K562 (cell line): ENCODE measurements around the gene PTPRU. TPM values are rescaled to one million over a fixed set of nuclear protein-coding genes. Genes with fewer than 3 reads are reported as not detected.

Experiments
- ATAC-seq: fragments of 200-7000 bp; cut with Tn5 transposase; 3 replicates; pipeline ENCODE4 v1.9.1; 2020; ENCODE audit warnings: moderate library complexity
- BruUV-seq: library from RNA; stranded (reverse); fragments of 400-500 nt; replicated peaks from 2 replicates; lab custom pipeline; 2021; lab: Mats Ljungman, UMichigan
- CTCF ChIA-PET: fragments of 300-600 bp; formaldehyde crosslinking; extraction: SDS; loops from one replicate; lab custom pipeline; 2021; ENCODE audit warnings: low intra/inter-chr PET ratio; lab: Yijun Ruan, JAX
- POLR2A ChIA-PET: fragments of 300-600, 350-650 bp; sonication (Branson Sonifier 250); formaldehyde crosslinking; extraction: SDS; loops from one replicate; lab custom pipeline; 2021; ENCODE audit warnings: antibody characterized with exemption, inconsistent platforms; lab: Yijun Ruan, JAX
- DNase-seq, 4 experiments: peaks; one replicate each; pipeline versions ENCODE4 v3.0.0 to v3.0.0-alpha.2; 2011 to 2018; ENCODE audit warnings: low spot score in 3 of 4, mixed read lengths in 3 of 4; ENCODE audit errors: extremely low read depth in 1 of 4
- FAIRE-seq: peaks from 2 replicates; lab custom pipeline; 2011; peaks lifted over from hg19 to GRCh38; lab: Jason Lieb, UNC
- H2AFZ ChIP-seq: 2 replicates; pipeline ENCODE4 v1.6.0; 2011; ENCODE audit warnings: low read depth, low read length, control low read depth, inconsistent platforms
- H3K27ac ChIP-seq: fragments of 200-600 bp; 3 replicates; pipeline ENCODE4 v1.8.0; 2011; ENCODE audit warnings: low read depth, mild to moderate bottlenecking, control low read depth, inconsistent platforms, low read length, moderate library complexity, mixed read lengths; ENCODE audit errors: extremely low read depth
- H3K27me3 ChIP-seq, 2 experiments: fragments of 300-600 bp in 1 of 2; 2 replicates in 1 of 2; 3 replicates in 1 of 2; pipeline versions ENCODE4 v1.6.0 to v1.8.0; 2011; ENCODE audit warnings: inconsistent platforms in 2 of 2, low read length in 2 of 2, mild to moderate bottlenecking in 1 of 2, mixed read lengths in 1 of 2, moderate library complexity in 1 of 2; ENCODE audit not compliant: control insufficient read depth in 2 of 2, insufficient read depth in 2 of 2
- H3K36me3 ChIP-seq: fragments of 300-600 bp; 3 replicates; pipeline ENCODE4 v1.8.0; 2011; ENCODE audit warnings: mild to moderate bottlenecking, low read length, inconsistent platforms; ENCODE audit not compliant: control insufficient read depth, insufficient read depth
- H3K4me1 ChIP-seq, 2 experiments: fragments of 200-600 bp in 1 of 2; replicated peaks in 1 of 2; 2 replicates in 1 of 2; 3 replicates in 1 of 2; pipeline versions ENCODE4 v1.5.1 to v1.8.0; 2011; ENCODE audit warnings: inconsistent platforms in 2 of 2, low read length in 2 of 2, mild to moderate bottlenecking in 1 of 2, mixed read lengths in 1 of 2, moderate library complexity in 1 of 2; ENCODE audit not compliant: control insufficient read depth in 2 of 2, insufficient read depth in 2 of 2
- H3K4me2 ChIP-seq: 2 replicates; pipeline ENCODE4 v1.6.1; 2011; ENCODE audit warnings: low read length, control low read depth, inconsistent platforms, mixed read lengths; ENCODE audit not compliant: insufficient read depth
- H3K4me3 ChIP-seq: fragments of 200-600 bp; sonication (generic), shearing (Covaris generic); 2 replicates; pipeline ENCODE4 v1.5.1; 2016; ENCODE audit warnings: control low read depth, inconsistent platforms
- H3K79me2 ChIP-seq: fragments of 200-600 bp; 3 replicates; pipeline ENCODE4 v1.8.0; 2011; ENCODE audit warnings: low read length, inconsistent platforms; ENCODE audit not compliant: control insufficient read depth, insufficient read depth
- H3K9ac ChIP-seq, 2 experiments: 2 replicates each; pipeline versions ENCODE4 v1.6.0 to v1.6.1; 2011; ENCODE audit warnings: low read depth in 2 of 2, low read length in 2 of 2, control low read depth in 1 of 2, inconsistent platforms in 1 of 2, mild to moderate bottlenecking in 1 of 2, mixed read lengths in 1 of 2; ENCODE audit not compliant: insufficient read depth in 1 of 2
- H3K9me1 ChIP-seq: one replicate; pipeline ENCODE4 v1.6.0; 2011; ENCODE audit warnings: inconsistent platforms, mild to moderate bottlenecking, low read length, moderate library complexity; ENCODE audit not compliant: control insufficient read depth, insufficient read depth
- H3K9me3 ChIP-seq: replicated peaks from 2 replicates; pipeline ENCODE4 v1.5.1; 2011; ENCODE audit warnings: low read depth, low read length, inconsistent platforms; ENCODE audit not compliant: control insufficient read depth, insufficient read depth
- H4K20me1 ChIP-seq: replicated peaks from 2 replicates; pipeline ENCODE4 v1.6.1; 2011; ENCODE audit warnings: low read length, inconsistent platforms, mixed read lengths; ENCODE audit not compliant: control insufficient read depth, insufficient read depth
- BDP1 ChIP-seq: IDR thresholded peaks from 3 replicates; pipeline ENCODE4 v1.6.1; 2011; ENCODE audit not compliant: insufficient read length, insufficient read depth
- BRD9 ChIP-seq: fragments of 450-650 bp; IDR thresholded peaks from 2 replicates; pipeline ENCODE4 v1.6.1; 2018; ENCODE audit warnings: low read depth; ENCODE audit not compliant: partially characterized antibody
- ELF4 ChIP-seq: fragments of 450-650 bp; formaldehyde crosslinking; IDR thresholded peaks from 2 replicates; pipeline ENCODE4 v1.4.0; 2022; ENCODE audit warnings: missing genetic modification characterization
- ETV1 ChIP-seq: fragments of 450-650 bp; conservative IDR thresholded peaks from 2 replicates; pipeline ENCODE4 v1.6.1; 2016; ENCODE audit warnings: missing genetic modification characterization, control low read depth, low read depth, missing compliant biosample characterization
- FOSL1 ChIP-seq: fragments of 200-800 bp; sonication (Bioruptor generic); conservative IDR thresholded peaks from 2 replicates; pipeline ENCODE4 v1.6.1; 2016; ENCODE audit warnings: missing genetic modification characterization, missing compliant biosample characterization
- KDM5B ChIP-seq: fragments of 200-600 bp; sonication (generic); IDR thresholded peaks from 2 replicates; pipeline ENCODE4 v1.6.1; 2012; ENCODE audit warnings: low read depth, mild to moderate bottlenecking, moderate library complexity, low read length, control low read depth, inconsistent platforms; ENCODE audit not compliant: insufficient replicate concordance
- LCOR ChIP-seq: sonication (generic); formaldehyde crosslinking; IDR thresholded peaks from 2 replicates; pipeline ENCODE4 v1.8.0; 2022; ENCODE audit warnings: mild to moderate bottlenecking, missing genetic modification reagents
- SAP30 ChIP-seq: fragments of 200-600 bp; sonication (generic); IDR thresholded peaks from 2 replicates; pipeline ENCODE4 v1.6.1; 2012; ENCODE audit warnings: borderline replicate concordance, low read depth, mild to moderate bottlenecking, moderate library complexity, low read length, control low read depth, inconsistent platforms; ENCODE audit not compliant: insufficient read depth, poor library complexity, severe bottlenecking
- SRSF7 ChIP-seq: fragments of 200-400 bp; formaldehyde crosslinking; optimal IDR thresholded peaks from 2 replicates; pipeline ENCODE3; 2017; ENCODE audit warnings: mild to moderate bottlenecking, low read depth, low read length
- YY1 ChIP-seq, 3 experiments: IDR thresholded peaks; 2 replicates each; pipeline ENCODE4 v1.6.1; 2011; ENCODE audit warnings: low read length in 2 of 3, mild to moderate bottlenecking in 2 of 3, moderate library complexity in 2 of 3, borderline replicate concordance in 1 of 3, control low read depth in 1 of 3, low read depth in 1 of 3; ENCODE audit not compliant: insufficient read depth in 3 of 3, insufficient replicate concordance in 2 of 3, control insufficient read depth in 1 of 3, insufficient read length in 1 of 3; ENCODE audit errors: extremely low read depth in 1 of 3
- ZNF561 ChIP-seq: fragments of 450-650 bp; formaldehyde crosslinking; conservative IDR thresholded peaks from 2 replicates; pipeline ENCODE4 v1.4.0; 2020; ENCODE audit warnings: mild to moderate bottlenecking, moderate library complexity
- ZNF75A ChIP-seq: fragments of 450-650 bp; formaldehyde crosslinking; IDR thresholded peaks from 2 replicates; pipeline ENCODE4 v1.4.0; 2020; ENCODE audit warnings: mild to moderate bottlenecking
- WGBS: fragments of 100-300 bp; shearing (Covaris generic); methylation state at CpG from one replicate; pipeline ENCODE4 v1.1.6; 2016; ENCODE audit warnings: low coverage, mixed read lengths; ENCODE audit not compliant: insufficient coverage; ENCODE audit errors: missing lambda C conversion rate; 5-methylcytosine and 5-hydroxymethylcytosine counted together
- in situ Hi-C: fragments of 300-500 bp; cut with MboI; formaldehyde crosslinking; loops from 4 replicates; pipeline ENCODE4 v1.15.0; 2018; ENCODE audit warnings: inconsistent platforms, mixed read lengths
- intact Hi-C: fragments of 100-400 bp; cut with micrococcal nuclease; formaldehyde crosslinking; loops from 2 replicates; pipeline ENCODE4 v1.14.2; 2022
- polyA plus RNA-seq, 8 experiments: library from polyadenylated mRNA; depleted of rRNA in 4 of 8; stranded (reverse) in 5 of 8; unstranded in 3 of 8; fragments of >200 nt; fragmentation: Nextera tagmentation in 2 of 8; fragmentation: Illumina TruSeq in 1 of 8; extraction: Ambion mirVana in 2 of 8; extraction: Trizol in 1 of 8; gene quantifications; 2 replicates each; pipeline versions ENCODE4 v1.2.1 to v1.2.3, GENCODE V29; 2011 to 2014; ENCODE audit warnings: inconsistent platforms in 1 of 8, missing spikeins in 1 of 8
- total RNA-seq, 7 experiments: library from RNA; depleted of rRNA in 6 of 7; stranded (reverse); fragments of >200 nt in 6 of 7; fragmentation: Illumina TruSeq in 2 of 7; extraction: Trizol in 2 of 7; gene quantifications; 2 replicates each; pipeline versions ENCODE4 v1.2.1 to v1.2.3, GENCODE V29; 2011 to 2021; ENCODE audit warnings: low replicate concordance in 1 of 7

Gene PTPRU
- total and polyA plus RNA-seq, 9 of the 15 experiments (the other 6 are each of a cell fraction or from before 2014, with no cell fraction given): 0.01 to 2.9 (median 1.0) TPM

DNA sequence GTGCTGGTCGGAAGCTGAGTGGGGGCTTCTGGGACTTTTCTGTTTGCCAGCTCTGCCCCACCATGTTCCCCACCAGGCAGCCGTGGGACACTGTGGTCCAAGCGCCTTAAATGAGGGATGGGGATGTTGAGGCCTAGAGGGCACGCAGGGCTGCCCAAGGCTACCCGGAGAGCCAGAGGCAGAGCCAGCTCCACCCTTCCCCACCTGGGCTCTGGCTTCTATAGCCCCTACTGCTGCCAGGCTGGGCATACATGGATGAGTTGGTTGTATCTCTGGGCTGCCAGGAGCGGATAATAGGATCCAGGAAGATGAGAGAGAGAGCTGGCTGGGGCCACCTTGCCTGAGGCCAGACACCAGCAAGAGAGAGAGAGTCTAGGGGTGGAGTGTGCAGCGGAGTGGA, 49.4 kb downstream of the PTPRU start:
- Histone ChIP-seq H3K27ac (no peak overlapping the region), H3K79me2 (no peaks in the 10 kb centered on the region), H3K9ac (0 out of 4 replicates have a peak overlapping the region, but pooled peaks of 1 of the 2 experiments have one; percentile 11), H3K4me2 (no peak overlapping the region), H3K4me3 (no peak overlapping the region), H2AFZ (no peak overlapping the region), H3K36me3 (no peaks in the 10 kb centered on the region), H3K4me1 (peaks cover 11 to 19% of the 10 kb centered on the region in 2 experiments; a peak in 4 of 5 replicates), H3K9me3 (no peaks in the 10 kb centered on the region), H4K20me1 (no peaks in the 10 kb centered on the region), H3K27me3 (peaks cover 0 to 11% of the 10 kb centered on the region in 2 experiments; a peak in 2 of 5 replicates)
- BruUV-seq: no TSS peak
- FAIRE-seq (no peak), DNase-seq (no peak), ATAC-seq (no peak)
- ChIA-PET CTCF (no interaction called here), POLR2A (no interaction called here)
- intact Hi-C loops: no loop called here
- whole genome bisulfite sequencing: 29% methylated on average over 7 of the region's 7 CpGs
- in situ Hi-C loops: no loop called here
- no peak for TF ChIP-seq YY1 (IDR thresholded peaks at IDR 0.05; ENCODE audit: borderline replicate concordance in 1 of 3, control insufficient read depth in 1 of 3, extremely low read depth in 1 of 3, insufficient read depth in 3 of 3, insufficient read length in 1 of 3, insufficient replicate concordance in 2 of 3, low read depth in 1 of 3, low read length in 2 of 3)
- TF ChIP-seq SAP30: no peak
- TF ChIP-seq BDP1: no peak
- no peak for TF ChIP-seq ETV1 (tag)
- TF ChIP-seq FOSL1: no peak
- no peak for TF ChIP-seq LCOR (CRISPR knock-in tag)
- TF ChIP-seq ZNF561 (CRISPR knock-in tag): no peak
- TF ChIP-seq ZNF75A (CRISPR knock-in tag): no peak
- TF ChIP-seq ELF4: no peak
- no peak for TF ChIP-seq BRD9
- no peak for TF ChIP-seq KDM5B
- TF ChIP-seq SRSF7: no peak
- TF ChIP-seq, all 486 proteins: peak for 0
- H3K9me1 ChIP-seq: no peaks in the 10 kb centered on the region
